ENCODE measurements around the gene DNM3. TPM values are rescaled to one million over a fixed set of nuclear protein-coding genes. Genes with fewer than 3 reads are reported as not detected.

The DNM3 gene
- polyA plus RNA-seq, 3 donors, result 0.15 TPM; not detected in 2

DNA sequence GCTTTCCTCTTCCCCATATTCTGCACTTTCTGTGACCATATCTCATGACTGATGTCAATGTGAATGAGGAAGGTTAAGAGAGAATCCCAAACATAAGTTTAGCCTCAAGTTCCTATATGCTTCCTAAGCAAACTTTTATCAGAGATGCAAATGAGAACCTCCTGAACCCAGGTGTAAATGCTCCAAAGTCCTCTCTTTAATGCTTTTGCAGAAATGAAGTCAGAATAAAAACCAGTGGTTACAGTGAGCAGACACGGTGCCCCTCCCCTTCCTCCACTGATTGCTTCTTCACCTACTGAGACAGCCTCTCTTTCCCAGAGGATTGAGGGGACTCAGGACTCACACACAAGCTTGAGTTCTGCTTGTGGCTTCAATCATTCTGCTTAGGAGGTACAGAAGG, 614.2 kb downstream of the DNM3 start:
- Mint-ChIP-seq H3K27me3 (ENCODE audit: low read depth in 3 of 3) (peaks cover 0 to 5% (median 0%) of the 10 kb centered on the region in 3 donors), H3K27ac (no peak overlapping the region), H3K9me3 (no peaks in the 10 kb centered on the region), H3K4me3 (no peak overlapping the region), H3K36me3 (no peaks in the 10 kb centered on the region), H3K4me1 (peaks cover 21% of the 10 kb centered on the region)
- Histone ChIP-seq H2AFZ (ENCODE audit: insufficient read depth, low read depth, low read length, poor library complexity, severe bottlenecking) (peak overlapping the region; percentile 41), H3K27me3 (ENCODE audit: control insufficient read depth in 2 of 2, insufficient read depth in 2 of 2, low read length in 2 of 2) (no peaks in the 10 kb centered on the region), H3K4me2 (replicated peaks; ENCODE audit: extremely low read depth, low read length, poor library complexity, severe bottlenecking) (no peak overlapping the region), H3K79me2 (ENCODE audit: insufficient read depth, low read length) (no peaks in the 10 kb centered on the region), H3K36me3 (replicated peaks in 1 of 2; ENCODE audit: control insufficient read depth in 1 of 2, insufficient read depth in 2 of 2, low read length in 2 of 2) (no peaks in the 10 kb centered on the region), H3K9ac (ENCODE audit: insufficient read depth, low read length, poor library complexity, severe bottlenecking) (no peak overlapping the region), H3K9me3 (replicated peaks in 1 of 2; ENCODE audit: control insufficient read depth in 1 of 2, insufficient read depth in 1 of 2, low read length in 2 of 2) (no peaks in the 10 kb centered on the region), H4K20me1 (ENCODE audit: insufficient read depth, low read length) (no peaks in the 10 kb centered on the region), H3K27ac (ENCODE audit: low read depth in 1 of 2, low read length in 2 of 2) (no peak overlapping the region), H3K4me3 (replicated peaks in 1 of 3; ENCODE audit: low read depth in 2 of 3, low read length in 3 of 3) (no peak overlapping the region), H3K4me1 (ENCODE audit: control insufficient read depth in 1 of 2, insufficient read depth in 2 of 2, low read length in 2 of 2) (peaks cover 6 to 10% of the 10 kb centered on the region in 2 donors)
- no peak for DNase-seq
- no CpG with 5 or more reads among the region's 1 CpG for WGBS (ENCODE audit: insufficient coverage)
- intact Hi-C loops (cut with micrococcal nuclease), result no loop called here
- TF ChIP-seq, protein P1, sequence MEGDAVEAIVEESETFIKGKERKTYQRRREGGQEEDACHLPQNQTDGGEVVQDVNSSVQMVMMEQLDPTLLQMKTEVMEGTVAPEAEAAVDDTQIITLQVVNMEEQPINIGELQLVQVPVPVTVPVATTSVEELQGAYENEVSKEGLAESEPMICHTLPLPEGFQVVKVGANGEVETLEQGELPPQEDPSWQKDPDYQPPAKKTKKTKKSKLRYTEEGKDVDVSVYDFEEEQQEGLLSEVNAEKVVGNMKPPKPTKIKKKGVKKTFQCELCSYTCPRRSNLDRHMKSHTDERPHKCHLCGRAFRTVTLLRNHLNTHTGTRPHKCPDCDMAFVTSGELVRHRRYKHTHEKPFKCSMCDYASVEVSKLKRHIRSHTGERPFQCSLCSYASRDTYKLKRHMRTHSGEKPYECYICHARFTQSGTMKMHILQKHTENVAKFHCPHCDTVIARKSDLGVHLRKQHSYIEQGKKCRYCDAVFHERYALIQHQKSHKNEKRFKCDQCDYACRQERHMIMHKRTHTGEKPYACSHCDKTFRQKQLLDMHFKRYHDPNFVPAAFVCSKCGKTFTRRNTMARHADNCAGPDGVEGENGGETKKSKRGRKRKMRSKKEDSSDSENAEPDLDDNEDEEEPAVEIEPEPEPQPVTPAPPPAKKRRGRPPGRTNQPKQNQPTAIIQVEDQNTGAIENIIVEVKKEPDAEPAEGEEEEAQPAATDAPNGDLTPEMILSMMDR (IDR thresholded peaks at IDR 0.05), result no peak

DNA sequence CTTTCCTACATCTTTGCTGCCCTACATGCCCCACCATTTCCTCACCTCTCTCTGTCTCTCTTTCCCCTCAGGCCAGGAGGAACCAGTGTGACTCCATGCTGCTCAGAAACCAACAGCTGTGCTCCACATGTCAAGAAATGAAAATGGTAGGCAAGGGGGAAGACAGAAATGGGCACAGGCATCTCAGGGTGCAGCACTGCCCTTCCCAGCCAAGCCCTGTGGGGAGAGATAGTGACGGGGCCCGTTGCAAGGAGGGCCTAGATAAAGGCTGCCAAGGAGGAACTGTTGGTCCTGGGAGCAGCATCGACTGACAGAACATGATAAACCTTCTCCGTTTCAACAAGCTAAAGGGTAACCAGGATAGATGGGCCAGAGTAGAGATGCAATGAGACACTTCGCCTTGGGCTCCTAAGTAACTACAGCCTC, 615.1 kb downstream of the DNM3 start:
- intact Hi-C loops (cut with micrococcal nuclease), result no loop called here
- Mint-ChIP-seq H3K9me3 (no peaks in the 10 kb centered on the region), H3K4me1 (peaks cover 19% of the 10 kb centered on the region), H3K4me3 (no peak overlapping the region), H3K27me3 (ENCODE audit: low read depth in 3 of 3) (peaks cover 0 to 5% (median 0%) of the 10 kb centered on the region in 3 donors), H3K27ac (no peak overlapping the region), H3K36me3 (no peaks in the 10 kb centered on the region)
- H3K36me3 ChIP-seq (replicated peaks in 1 of 2; ENCODE audit: control insufficient read depth in 1 of 2, insufficient read depth in 2 of 2, low read length in 2 of 2), result no peaks in the 10 kb centered on the region
- TF ChIP-seq, protein P1 (IDR thresholded peaks at IDR 0.05), result no peak
- H3K4me2 ChIP-seq (replicated peaks; ENCODE audit: extremely low read depth, low read length, poor library complexity, severe bottlenecking), result no peak overlapping the region
- DNase-seq, result no peak
- H3K27ac ChIP-seq (ENCODE audit: low read depth in 1 of 2, low read length in 2 of 2), result no peak overlapping the region
- no peak overlapping the region for H2AFZ ChIP-seq (ENCODE audit: insufficient read depth, low read depth, low read length, poor library complexity, severe bottlenecking)
- no peak overlapping the region for H3K4me3 ChIP-seq (replicated peaks in 1 of 3; ENCODE audit: low read depth in 2 of 3, low read length in 3 of 3)
- no peaks in the 10 kb centered on the region for H3K9me3 ChIP-seq (replicated peaks in 1 of 2; ENCODE audit: control insufficient read depth in 1 of 2, insufficient read depth in 1 of 2, low read length in 2 of 2)
- no peaks in the 10 kb centered on the region for H4K20me1 ChIP-seq (ENCODE audit: insufficient read depth, low read length)
- H3K79me2 ChIP-seq (ENCODE audit: insufficient read depth, low read length), result no peaks in the 10 kb centered on the region
- no peak overlapping the region for H3K9ac ChIP-seq (ENCODE audit: insufficient read depth, low read length, poor library complexity, severe bottlenecking)
- no peaks in the 10 kb centered on the region for H3K27me3 ChIP-seq (ENCODE audit: control insufficient read depth in 2 of 2, insufficient read depth in 2 of 2, low read length in 2 of 2)
- peaks cover 6 to 8% of the 10 kb centered on the region in 2 donors for H3K4me1 ChIP-seq (ENCODE audit: control insufficient read depth in 1 of 2, insufficient read depth in 2 of 2, low read length in 2 of 2)
- WGBS (ENCODE audit: insufficient coverage), result 92% methylated on average over 2 of the region's 5 CpGs
